ENCODE results near the gene TMC1.
A peak's percentile ranks its signal among the peaks of the same experiment; 100 is the strongest.

Gene TMC1

GRCh38 chr9:72579880-72580550 lies 58.6 kb downstream of the TMC1 start:
- FAIRE-seq (no peak), DNase-seq (ENCODE audit: insufficient read length) (no peak)
- TF ChIP-seq TAF1 (IDR thresholded peaks at IDR 0.05; ENCODE audit: borderline replicate concordance, low read depth, low read length) (no peak), POLR2A (IDR thresholded peaks at IDR 0.05; ENCODE audit: low read depth, low read length) (no peak), POLR2AphosphoS5 (IDR thresholded peaks at IDR 0.05; ENCODE audit: low read depth, low read length) (no peak)

- FAIRE-seq: no peak
- no peak for DNase-seq (ENCODE audit: insufficient read length)
- TF ChIP-seq TAF1 (IDR thresholded peaks at IDR 0.05; ENCODE audit: borderline replicate concordance, low read depth, low read length) (no peak), POLR2A (IDR thresholded peaks at IDR 0.05; ENCODE audit: low read depth, low read length) (no peak), POLR2AphosphoS5 (IDR thresholded peaks at IDR 0.05; ENCODE audit: low read depth, low read length) (no peak)
Observed at GRCh38 chr9:72581694-72582093, 60.3 kb downstream of the TMC1 start.

GRCh38 chr9:72583370-72583769 lies 62.0 kb downstream of the TMC1 start:
- DNase-seq (ENCODE audit: insufficient read length) (no peak), FAIRE-seq (no peak)
- no peak for TF ChIP-seq POLR2A (IDR thresholded peaks at IDR 0.05; ENCODE audit: low read depth, low read length)
- no peak for TF ChIP-seq TAF1 (IDR thresholded peaks at IDR 0.05; ENCODE audit: borderline replicate concordance, low read depth, low read length)
- no peak for TF ChIP-seq POLR2AphosphoS5 (IDR thresholded peaks at IDR 0.05; ENCODE audit: low read depth, low read length)

DNA sequence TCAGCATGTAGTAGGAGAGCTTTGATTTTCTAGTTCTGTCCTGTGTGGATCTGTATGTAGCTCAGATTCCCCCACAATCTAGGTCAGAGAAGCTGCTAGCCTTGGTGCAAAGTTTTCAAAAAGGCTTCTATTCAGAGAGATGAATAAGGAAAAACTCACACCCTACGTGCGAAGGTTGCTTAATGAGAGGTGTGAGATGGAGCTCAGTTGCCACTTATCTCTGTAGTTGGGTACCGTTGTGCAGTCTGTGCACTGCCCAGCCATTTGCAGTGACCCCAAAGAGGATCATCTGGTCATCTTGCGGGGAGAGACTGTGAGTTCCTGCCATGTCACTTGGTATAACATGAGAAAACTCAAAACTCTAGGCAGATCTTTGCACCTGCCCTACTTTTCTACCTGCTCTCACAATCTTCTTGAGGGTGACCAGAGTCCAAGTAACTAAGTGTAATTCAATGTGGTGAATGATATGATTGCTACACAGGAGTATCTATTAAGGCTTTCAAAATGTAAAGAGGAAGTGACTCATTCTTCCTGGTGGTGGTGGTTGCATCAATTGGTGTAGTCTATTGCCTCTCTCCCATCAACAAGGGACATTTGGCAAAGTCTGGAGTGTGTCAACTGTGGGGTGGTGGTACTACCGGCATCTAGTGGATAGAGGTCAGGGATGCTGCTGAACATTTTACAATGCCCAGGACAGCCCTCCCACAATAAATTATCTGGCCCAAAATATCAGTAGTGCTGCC lies 65.2 kb downstream of the TMC1 start:
- no peak for FAIRE-seq
- no peak for DNase-seq (ENCODE audit: insufficient read length)

GRCh38 chr9:72588336-72588735 lies 66.9 kb downstream of the TMC1 start:
- DNase-seq (ENCODE audit: insufficient read length) (no peak), FAIRE-seq (no peak)
- TF ChIP-seq POLR2A (IDR thresholded peaks at IDR 0.05; ENCODE audit: low read depth, low read length): no peak
- no peak for TF ChIP-seq TAF1 (IDR thresholded peaks at IDR 0.05; ENCODE audit: borderline replicate concordance, low read depth, low read length)
- no peak for TF ChIP-seq POLR2AphosphoS5 (IDR thresholded peaks at IDR 0.05; ENCODE audit: low read depth, low read length)

More for the DNA sequence above, 65.2 kb downstream of the TMC1 start:
- TF ChIP-seq POLR2AphosphoS5 (IDR thresholded peaks at IDR 0.05; ENCODE audit: low read depth, low read length) (no peak), POLR2A (IDR thresholded peaks at IDR 0.05; ENCODE audit: low read depth, low read length) (no peak), TAF1 (IDR thresholded peaks at IDR 0.05; ENCODE audit: borderline replicate concordance, low read depth, low read length) (no peak)

DNA sequence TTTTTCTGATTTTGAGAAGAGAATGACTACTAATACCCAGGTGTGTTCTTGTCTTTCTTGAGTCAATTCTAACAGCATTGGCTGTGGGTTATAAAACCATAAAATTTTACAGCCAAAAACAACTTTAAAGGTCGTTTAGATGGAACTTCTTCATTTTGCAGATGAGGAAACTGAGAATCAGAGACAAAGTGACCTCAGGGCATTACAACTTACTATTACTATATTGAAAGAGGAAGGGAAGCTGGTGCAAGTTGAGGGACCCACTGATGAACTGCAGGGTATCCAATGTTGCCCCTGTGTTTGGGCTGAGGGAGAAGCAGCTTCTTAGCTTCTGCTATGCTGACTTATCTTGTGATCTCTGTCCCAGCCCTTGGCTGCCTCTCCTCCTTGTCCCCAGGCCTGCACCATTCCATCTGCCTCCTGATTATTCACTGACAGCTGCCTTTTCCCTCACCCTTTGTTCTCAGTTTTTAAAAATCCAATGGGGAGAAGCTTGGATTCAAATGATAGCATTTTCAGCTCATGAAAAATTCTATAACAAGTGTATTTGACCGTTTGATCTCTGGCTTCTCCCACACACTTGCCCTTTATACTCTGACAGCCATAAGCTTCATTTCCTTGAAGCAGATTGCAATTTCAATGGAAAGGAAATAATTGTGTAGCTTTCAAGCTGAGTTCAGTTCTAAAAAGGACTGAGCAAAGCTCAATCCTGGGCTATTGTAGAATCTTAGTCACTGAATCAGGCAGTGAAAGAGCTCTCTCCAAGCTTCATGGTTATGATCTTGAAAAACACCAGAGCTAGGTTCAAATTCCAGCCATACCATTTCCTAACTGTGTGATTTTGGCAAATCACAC lies 68.5 kb downstream of the TMC1 start:
- FAIRE-seq: no peak
- TF ChIP-seq POLR2A (IDR thresholded peaks at IDR 0.05; ENCODE audit: low read depth, low read length): no peak
- TF ChIP-seq TAF1 (IDR thresholded peaks at IDR 0.05; ENCODE audit: borderline replicate concordance, low read depth, low read length): no peak
- no peak for TF ChIP-seq POLR2AphosphoS5 (IDR thresholded peaks at IDR 0.05; ENCODE audit: low read depth, low read length)
- DNase-seq (ENCODE audit: insufficient read length): no peak

GRCh38 chr9:72590824-72591223 lies 69.4 kb downstream of the TMC1 start:
- FAIRE-seq: no peak
- DNase-seq (ENCODE audit: insufficient read length): no peak
- TF ChIP-seq TAF1 (IDR thresholded peaks at IDR 0.05; ENCODE audit: borderline replicate concordance, low read depth, low read length) (no peak), POLR2AphosphoS5 (IDR thresholded peaks at IDR 0.05; ENCODE audit: low read depth, low read length) (no peak), POLR2A (IDR thresholded peaks at IDR 0.05; ENCODE audit: low read depth, low read length) (no peak)

- TF ChIP-seq TAF1 (IDR thresholded peaks at IDR 0.05; ENCODE audit: borderline replicate concordance, low read depth, low read length): no peak
- no peak for TF ChIP-seq POLR2AphosphoS5 (IDR thresholded peaks at IDR 0.05; ENCODE audit: low read depth, low read length)
- TF ChIP-seq POLR2A (IDR thresholded peaks at IDR 0.05; ENCODE audit: low read depth, low read length): no peak
Observed at GRCh38 chr9:72592502-72593403, 71.3 kb downstream of the TMC1 start.

GRCh38 chr9:72596451-72597180 lies 75.2 kb downstream of the TMC1 start:
- no peak for DNase-seq (ENCODE audit: insufficient read length)
- TF ChIP-seq POLR2AphosphoS5 (IDR thresholded peaks at IDR 0.05; ENCODE audit: low read depth, low read length): no peak
- no peak for TF ChIP-seq POLR2A (IDR thresholded peaks at IDR 0.05; ENCODE audit: low read depth, low read length)
- TF ChIP-seq TAF1 (IDR thresholded peaks at IDR 0.05; ENCODE audit: borderline replicate concordance, low read depth, low read length): no peak
- FAIRE-seq: no peak

More at GRCh38 chr9:72592502-72593403, 71.3 kb downstream of the TMC1 start:
- DNase-seq (ENCODE audit: insufficient read length) (no peak), FAIRE-seq (peak; percentile 93)

DNA sequence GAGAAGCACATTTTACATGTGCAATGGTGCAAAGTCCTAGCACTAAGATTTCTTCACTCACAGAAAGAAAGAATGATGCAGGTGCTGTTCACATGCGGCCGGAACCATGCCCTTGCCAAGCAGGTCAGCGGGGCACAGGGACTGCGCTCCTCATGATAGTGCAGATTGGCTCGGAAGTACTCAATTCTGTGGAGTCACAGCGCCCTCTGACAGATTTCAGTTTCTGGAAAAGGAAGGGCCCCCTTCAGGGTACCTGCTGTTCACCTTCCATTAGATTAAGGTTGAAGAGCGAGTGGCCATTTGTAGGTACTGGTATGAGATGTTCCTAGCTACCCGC lies 75.7 kb downstream of the TMC1 start:
- FAIRE-seq: no peak

More for the DNA sequence above, 75.7 kb downstream of the TMC1 start:
- DNase-seq (ENCODE audit: insufficient read length): no peak
- TF ChIP-seq POLR2A (IDR thresholded peaks at IDR 0.05; ENCODE audit: low read depth, low read length) (no peak), POLR2AphosphoS5 (IDR thresholded peaks at IDR 0.05; ENCODE audit: low read depth, low read length) (no peak), TAF1 (IDR thresholded peaks at IDR 0.05; ENCODE audit: borderline replicate concordance, low read depth, low read length) (no peak)

All from GM12892 (cell line).